Smooth muscle cell (in vitro differentiated cells): Measurements from ENCODE around the gene ZNF746. TPM values are rescaled to one million over a fixed set of nuclear protein-coding genes. Genes with fewer than 3 reads are reported as not detected.

Experiments used
- DNase-seq: peaks from one replicate; lab custom pipeline; 2025; ENCODE audit not compliant: unreplicated experiment; lab: John Stamatoyannopoulos, UW
- H2AFZ ChIP-seq: fragments of 200-600 bp; sonication (generic); 2 replicates; pipeline ENCODE4 v1.6.0; 2016; ENCODE audit warnings: antibody characterized with exemption, low read depth, mild to moderate bottlenecking
- H3F3A ChIP-seq: fragments of 200-600 bp; sonication (generic); 2 replicates; pipeline ENCODE4 v1.6.0; 2017; ENCODE audit warnings: antibody characterized with exemption, low read depth
- H3K27ac ChIP-seq: fragments of 200-600 bp; sonication (generic); 2 replicates; pipeline ENCODE4 v1.5.1; 2016; ENCODE audit warnings: low read depth, mild to moderate bottlenecking
- H3K27me3 ChIP-seq: fragments of 200-600 bp; sonication (generic); 2 replicates; pipeline ENCODE4 v1.6.1; 2016; ENCODE audit warnings: low read depth, mild to moderate bottlenecking
- H3K36me3 ChIP-seq: fragments of 200-600 bp; sonication (generic); 2 replicates; pipeline ENCODE4 v1.5.1; 2016; ENCODE audit warnings: low read depth
- H3K4me1 ChIP-seq: fragments of 200-600 bp; sonication (generic); 2 replicates; pipeline ENCODE4 v1.5.1; 2016; ENCODE audit warnings: low read depth
- H3K4me2 ChIP-seq: fragments of 200-600 bp; sonication (generic); 2 replicates; pipeline ENCODE4 v1.6.0; 2016; ENCODE audit warnings: mild to moderate bottlenecking
- H3K4me3 ChIP-seq: fragments of 200-600 bp; sonication (generic); 2 replicates; pipeline ENCODE4 v1.5.1; 2016; ENCODE audit warnings: mild to moderate bottlenecking
- H3K79me2 ChIP-seq: fragments of 200-600 bp; sonication (generic); 2 replicates; pipeline ENCODE4 v1.6.0; 2016; ENCODE audit warnings: low read depth, mild to moderate bottlenecking
- H3K9ac ChIP-seq: fragments of 200-600 bp; sonication (generic); 2 replicates; pipeline ENCODE4 v1.6.0; 2016; ENCODE audit warnings: low read depth
- H3K9me3 ChIP-seq: fragments of 200-600 bp; sonication (generic); replicated peaks from 2 replicates; pipeline ENCODE4 v1.5.1; 2016; ENCODE audit warnings: low read depth
- H4K20me1 ChIP-seq: fragments of 200-600 bp; sonication (generic); 2 replicates; pipeline ENCODE4 v1.6.0; 2016; ENCODE audit warnings: low read depth
- WGBS: methylation state at CpG from one replicate; pipeline ENCODE4 v1.1.7; 2016; ENCODE audit warnings: low lambda C conversion rate; 5-methylcytosine and 5-hydroxymethylcytosine counted together
- polyA plus RNA-seq: library from polyadenylated mRNA; unstranded; fragments of >200 nt; fragmentation: Nextera tagmentation; extraction: Ambion mirVana; gene quantifications from 2 replicates; pipeline ENCODE4 v1.2.1, GENCODE V29; 2016
- total RNA-seq: library from RNA; depleted of rRNA; stranded (reverse); fragments of >200 nt; gene quantifications from 2 replicates; pipeline ENCODE4 v1.2.3, GENCODE V29; 2014
- TF ChIP-seq, protein P1 (sequence below): fragments of 200-600 bp; sonication (generic); IDR thresholded peaks from 2 replicates; pipeline ENCODE4 v1.5.1; 2017; ENCODE audit warnings: borderline replicate concordance, mild to moderate bottlenecking, antibody characterized with exemption; ENCODE audit not compliant: insufficient read depth, poor library complexity, severe bottlenecking

ZNF746 gene
- total and polyA plus RNA-seq, 2 experiments from 2014 or later, result 14.2 to 17.2 TPM

DNA sequence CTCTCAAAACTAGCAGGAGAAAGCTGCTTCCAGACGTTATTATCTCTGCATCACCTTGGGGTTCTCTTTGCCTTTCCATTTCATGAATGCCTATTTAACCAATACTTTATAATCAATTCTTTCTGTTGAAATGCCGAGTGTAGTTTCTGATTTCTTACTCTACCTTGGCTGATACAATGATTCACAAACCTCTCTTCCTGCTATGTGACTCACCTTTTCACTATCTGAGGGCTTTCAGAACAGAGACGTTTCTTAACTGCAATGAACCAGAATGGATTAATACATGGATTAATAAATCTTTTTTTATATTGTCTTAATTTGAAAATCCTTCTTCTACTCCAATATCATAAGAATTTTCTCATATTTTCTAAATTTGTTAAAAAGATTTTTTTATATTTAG is 46.4 kb upstream of the ZNF746 start:
- Histone ChIP-seq H2AFZ (no peak overlapping the region), H3K9ac (no peak overlapping the region), H3K9me3 (peaks cover 6% of the 10 kb centered on the region), H3K4me2 (no peak overlapping the region), H3K27ac (no peak overlapping the region), H3K79me2 (no peaks in the 10 kb centered on the region), H3K4me1 (no peaks in the 10 kb centered on the region), H3F3A (no peaks in the 10 kb centered on the region), H4K20me1 (no peaks in the 10 kb centered on the region), H3K36me3 (peaks cover 4% of the 10 kb centered on the region), H3K4me3 (no peak overlapping the region), H3K27me3 (no peaks in the 10 kb centered on the region)
- TF ChIP-seq, protein P1, sequence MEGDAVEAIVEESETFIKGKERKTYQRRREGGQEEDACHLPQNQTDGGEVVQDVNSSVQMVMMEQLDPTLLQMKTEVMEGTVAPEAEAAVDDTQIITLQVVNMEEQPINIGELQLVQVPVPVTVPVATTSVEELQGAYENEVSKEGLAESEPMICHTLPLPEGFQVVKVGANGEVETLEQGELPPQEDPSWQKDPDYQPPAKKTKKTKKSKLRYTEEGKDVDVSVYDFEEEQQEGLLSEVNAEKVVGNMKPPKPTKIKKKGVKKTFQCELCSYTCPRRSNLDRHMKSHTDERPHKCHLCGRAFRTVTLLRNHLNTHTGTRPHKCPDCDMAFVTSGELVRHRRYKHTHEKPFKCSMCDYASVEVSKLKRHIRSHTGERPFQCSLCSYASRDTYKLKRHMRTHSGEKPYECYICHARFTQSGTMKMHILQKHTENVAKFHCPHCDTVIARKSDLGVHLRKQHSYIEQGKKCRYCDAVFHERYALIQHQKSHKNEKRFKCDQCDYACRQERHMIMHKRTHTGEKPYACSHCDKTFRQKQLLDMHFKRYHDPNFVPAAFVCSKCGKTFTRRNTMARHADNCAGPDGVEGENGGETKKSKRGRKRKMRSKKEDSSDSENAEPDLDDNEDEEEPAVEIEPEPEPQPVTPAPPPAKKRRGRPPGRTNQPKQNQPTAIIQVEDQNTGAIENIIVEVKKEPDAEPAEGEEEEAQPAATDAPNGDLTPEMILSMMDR, result no peak
- DNase-seq, result no peak
- WGBS, result 66% methylated on average over 3 of the region's 3 CpGs

DNA sequence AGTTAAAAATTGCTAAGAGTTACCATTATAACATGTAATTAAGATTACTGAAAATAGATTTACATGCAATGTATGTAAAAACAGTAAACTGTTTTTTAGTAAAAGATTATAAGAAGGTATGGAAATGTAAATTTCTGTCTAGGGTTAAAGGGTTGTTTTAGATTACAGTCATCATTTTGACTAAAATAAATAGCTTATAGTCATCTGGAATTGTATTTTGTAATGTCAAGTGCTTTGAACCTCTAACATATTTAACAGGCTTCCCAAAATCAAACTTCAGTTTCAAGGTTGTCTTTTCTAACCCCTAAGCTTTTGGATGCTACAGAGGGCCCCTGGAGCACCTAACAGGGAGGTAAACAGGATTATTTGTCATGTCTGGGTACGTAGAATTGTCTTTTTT is 35.0 kb upstream of the ZNF746 start:
- H3K36me3 ChIP-seq, result no peaks in the 10 kb centered on the region
- H4K20me1 ChIP-seq, result no peaks in the 10 kb centered on the region
- no peaks in the 10 kb centered on the region for H3K27me3 ChIP-seq
- no peak overlapping the region for H3K27ac ChIP-seq
- H3K4me3 ChIP-seq, result no peak overlapping the region
- DNase-seq, result no peak
- H3K4me2 ChIP-seq, result no peak overlapping the region
- H2AFZ ChIP-seq, result no peak overlapping the region
- H3K9me3 ChIP-seq, result peaks cover 12% of the 10 kb centered on the region
- WGBS, result 96% methylated on average over 1 of the region's 1 CpG
- H3F3A ChIP-seq, result no peaks in the 10 kb centered on the region
- H3K9ac ChIP-seq, result no peak overlapping the region
- no peaks in the 10 kb centered on the region for H3K79me2 ChIP-seq
- H3K4me1 ChIP-seq, result no peaks in the 10 kb centered on the region
- TF ChIP-seq, protein P1, result no peak

DNA sequence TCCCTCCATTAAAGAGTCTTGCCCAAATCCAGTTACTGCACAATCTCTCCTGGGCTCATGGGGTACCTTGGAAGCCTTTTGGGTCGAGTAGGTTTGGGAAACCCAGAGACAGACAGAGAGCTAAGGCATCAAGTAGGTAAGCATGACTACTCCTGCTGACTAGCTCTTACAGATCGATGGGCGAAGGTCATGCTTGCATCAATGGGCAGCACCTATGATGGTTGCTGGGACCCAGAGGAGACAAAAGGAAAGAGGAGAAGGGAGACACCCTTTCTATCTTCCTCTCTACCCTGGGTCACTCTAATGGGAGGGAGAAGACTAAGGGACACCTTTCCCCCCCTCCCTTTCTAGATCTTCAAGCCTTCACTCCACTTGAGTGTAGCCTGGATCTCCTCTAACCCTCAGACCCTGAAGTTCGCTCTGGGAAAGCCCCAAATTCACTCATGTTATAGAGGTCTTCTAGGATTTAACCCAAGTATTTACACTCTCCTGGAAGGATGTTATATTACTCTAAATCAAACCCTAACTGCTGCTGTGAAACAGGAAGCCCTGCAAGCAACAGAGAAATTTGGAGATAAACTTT is 31.6 kb upstream of the ZNF746 start:
- DNase-seq, result no peak

More for the DNA sequence above, 31.6 kb upstream of the ZNF746 start:
- no peak overlapping the region for H3K4me2 ChIP-seq
- H3K4me1 ChIP-seq, result no peaks in the 10 kb centered on the region
- no peaks in the 10 kb centered on the region for H4K20me1 ChIP-seq
- H3K9ac ChIP-seq, result no peak overlapping the region
- no peak overlapping the region for H3K27ac ChIP-seq
- peaks cover 12% of the 10 kb centered on the region for H3K9me3 ChIP-seq
- TF ChIP-seq, protein P1, result no peak
- no peaks in the 10 kb centered on the region for H3K79me2 ChIP-seq
- no peaks in the 10 kb centered on the region for H3F3A ChIP-seq
- H2AFZ ChIP-seq, result no peak overlapping the region
- WGBS, result 60% methylated on average over 4 of the region's 4 CpGs
- no peaks in the 10 kb centered on the region for H3K27me3 ChIP-seq
- no peak overlapping the region for H3K4me3 ChIP-seq
- H3K36me3 ChIP-seq, result no peaks in the 10 kb centered on the region
